ENCODE measurements around the gene MYCBP2.
"Not testable (repeated sequence)": the region's sequence is repeated elsewhere in the genome, so short reads cannot be mapped to it uniquely, and the experiment has no call there.

Gene MYCBP2

DNA sequence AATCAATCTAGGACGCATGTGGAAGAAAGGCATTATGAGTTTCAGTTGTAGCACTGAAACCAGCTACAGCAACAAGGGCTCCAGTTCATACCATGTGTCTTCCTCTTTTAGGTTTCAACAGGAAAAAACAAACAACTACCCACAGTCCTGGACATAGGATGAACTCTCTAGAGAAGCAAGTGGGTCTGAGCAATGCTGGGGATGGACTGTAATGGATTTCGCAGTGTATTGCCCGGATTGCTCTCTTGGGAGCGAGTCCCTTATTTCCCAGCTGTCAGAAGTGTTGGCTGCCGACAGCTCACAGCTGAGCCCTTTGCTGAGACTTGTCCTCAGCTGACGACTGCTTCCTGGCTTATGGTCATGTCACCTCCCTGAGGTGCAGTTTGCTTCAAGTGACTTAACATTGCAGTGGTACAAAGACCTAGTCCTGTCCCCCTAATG is 12.1 kb upstream of the MYCBP2 start:
- H3K4me3 ChIP-seq (ENCODE audit: low read depth, low read length): no peak overlapping the region

DNA sequence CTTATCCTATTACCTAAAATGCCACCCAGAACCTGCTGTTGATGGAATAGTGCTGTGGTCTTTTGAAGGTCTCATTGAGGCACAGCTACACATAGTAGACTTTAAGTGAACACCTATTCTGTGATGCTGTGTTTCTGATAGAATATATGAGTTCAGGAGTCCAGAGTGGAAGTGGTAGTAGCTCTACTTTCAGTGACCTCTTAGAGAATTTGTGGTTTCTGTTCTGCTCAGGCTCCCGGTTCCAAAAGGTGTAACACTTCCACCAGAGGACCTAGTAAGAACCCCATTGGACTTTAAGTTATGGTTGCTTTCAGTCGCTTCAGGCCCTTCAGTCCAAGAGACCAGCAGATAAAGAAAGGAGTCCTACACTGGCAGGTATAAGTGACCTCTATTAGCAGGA is 11.4 kb upstream of the MYCBP2 start:
- DNase-seq (ENCODE audit: low read depth): no peak
- no peak overlapping the region for H3K4me3 ChIP-seq (ENCODE audit: low read depth, low read length)

More for the DNA sequence above, 12.1 kb upstream of the MYCBP2 start:
- no peak for DNase-seq (ENCODE audit: low read depth)

DNA sequence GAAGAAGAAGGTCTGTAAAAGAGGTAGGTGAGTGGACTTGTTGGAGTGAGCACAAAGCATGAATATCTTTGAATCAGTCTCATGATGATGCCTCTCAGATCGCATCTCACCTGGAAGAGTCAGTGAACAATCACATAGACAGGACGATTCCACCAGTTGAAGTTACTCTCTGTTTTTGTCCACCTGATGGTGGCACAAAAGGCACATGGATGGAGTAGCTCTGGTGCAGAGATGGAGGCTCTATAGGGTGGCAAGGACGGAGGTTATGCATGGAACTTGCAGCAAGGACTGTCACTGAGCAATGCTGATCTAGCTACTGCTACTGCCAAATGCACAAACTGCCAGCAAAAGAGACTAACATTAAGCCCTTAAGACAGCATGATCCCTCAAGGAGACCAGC is 10.3 kb upstream of the MYCBP2 start:
- no peak overlapping the region for H3K4me3 ChIP-seq (ENCODE audit: low read depth, low read length)
- no peak for DNase-seq (ENCODE audit: low read depth)

DNA sequence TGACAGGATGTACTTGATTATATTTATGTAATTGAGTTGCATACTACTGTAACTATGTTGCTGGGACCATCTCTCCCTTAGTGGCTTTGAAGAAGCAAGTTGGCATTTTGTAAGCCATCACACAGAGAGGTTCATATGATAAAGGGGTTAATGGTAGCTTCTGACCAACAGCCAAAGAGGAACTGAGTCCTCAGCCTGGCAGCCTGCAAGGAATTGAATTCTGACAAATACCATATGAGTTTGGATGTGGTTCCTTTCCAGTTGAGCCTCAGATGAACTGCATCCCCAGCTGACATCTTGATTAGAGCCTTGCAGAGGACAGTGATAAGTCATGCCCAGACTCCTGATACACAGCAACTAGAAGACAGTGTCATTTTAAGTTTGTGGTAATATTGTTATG is 8.6 kb upstream of the MYCBP2 start:
- no peak overlapping the region for H3K4me3 ChIP-seq (ENCODE audit: low read depth, low read length)
- no peak for DNase-seq (ENCODE audit: low read depth)

DNA sequence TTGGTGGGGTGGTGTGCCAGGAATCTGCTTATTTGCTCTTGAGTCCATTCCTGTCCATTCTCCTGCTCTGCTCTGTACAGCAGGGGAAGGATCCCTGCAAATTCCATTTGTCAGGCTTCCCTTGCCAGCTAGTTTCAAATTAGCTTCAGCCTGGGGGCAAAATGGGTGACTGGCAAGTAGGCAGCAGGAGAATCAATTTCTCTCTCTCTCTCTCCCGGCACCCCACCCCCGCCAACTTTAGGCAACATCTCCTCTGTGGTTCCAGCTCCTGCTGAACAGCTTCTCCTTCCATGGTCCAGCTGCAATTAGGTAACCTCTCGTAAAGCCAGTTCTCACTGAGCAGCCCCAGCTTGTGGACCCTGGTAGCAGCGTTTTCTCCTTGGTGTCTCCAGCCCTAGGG is 6.7 kb upstream of the MYCBP2 start:
- H3K4me3 ChIP-seq (ENCODE audit: low read depth, low read length): no peak overlapping the region
- no peak for DNase-seq (ENCODE audit: low read depth)

DNA sequence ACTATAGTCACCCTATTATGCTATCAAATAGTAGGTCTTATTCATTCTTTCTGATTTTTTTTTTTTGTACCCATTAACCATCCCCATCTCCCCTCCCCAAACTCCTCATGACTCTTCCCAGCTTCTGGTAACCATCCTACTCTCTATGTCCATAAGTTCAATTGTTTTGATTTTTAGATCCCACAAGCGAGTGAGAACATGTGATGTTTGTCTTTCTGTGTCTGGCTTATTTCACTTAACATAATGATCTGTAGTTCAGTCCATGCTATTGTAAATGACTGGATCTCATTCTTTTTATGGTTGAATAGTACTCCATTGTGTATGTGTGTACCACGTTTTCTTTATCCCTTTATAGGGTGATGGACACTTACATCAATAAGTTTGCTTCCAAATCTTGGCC is 4.5 kb upstream of the MYCBP2 start:
- DNase-seq (ENCODE audit: low read depth): no peak
- H3K4me3 ChIP-seq (ENCODE audit: low read depth, low read length): no peak overlapping the region

DNA sequence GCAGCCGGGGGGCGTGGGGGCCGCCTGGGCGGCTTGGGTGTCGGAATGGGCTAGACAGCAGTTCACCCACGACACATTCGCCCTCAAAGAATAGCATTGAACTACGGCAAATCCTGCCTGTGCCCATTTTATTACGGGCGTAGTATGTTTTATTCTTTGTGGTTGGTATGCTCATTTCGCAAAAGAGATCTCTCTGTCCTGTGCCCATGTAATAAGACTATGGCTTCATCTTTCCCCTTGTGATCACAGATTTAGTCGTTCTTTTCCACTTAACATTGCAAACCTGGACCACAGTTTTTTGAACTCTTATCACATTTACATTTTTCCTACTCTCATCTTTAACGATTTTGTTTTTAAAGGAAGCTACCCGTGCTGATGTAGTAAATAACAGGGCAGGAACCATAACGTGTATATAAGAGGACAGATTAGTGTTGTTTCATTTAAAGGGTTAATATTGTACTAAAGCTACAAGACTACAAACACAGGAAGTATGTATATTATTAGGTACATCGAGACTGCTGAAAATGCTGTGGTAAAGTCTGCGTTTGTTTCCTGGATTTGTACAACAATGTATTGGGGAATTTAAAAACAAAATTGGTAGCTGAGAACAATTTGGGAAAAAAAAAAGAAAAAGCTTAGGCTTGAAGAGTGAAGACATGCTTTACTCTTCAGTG is 3.2 kb upstream of the MYCBP2 start:
- DNase-seq (ENCODE audit: low read depth): no peak
- H3K4me3 ChIP-seq (ENCODE audit: low read depth, low read length): peak overlapping the region; percentile 76

DNA sequence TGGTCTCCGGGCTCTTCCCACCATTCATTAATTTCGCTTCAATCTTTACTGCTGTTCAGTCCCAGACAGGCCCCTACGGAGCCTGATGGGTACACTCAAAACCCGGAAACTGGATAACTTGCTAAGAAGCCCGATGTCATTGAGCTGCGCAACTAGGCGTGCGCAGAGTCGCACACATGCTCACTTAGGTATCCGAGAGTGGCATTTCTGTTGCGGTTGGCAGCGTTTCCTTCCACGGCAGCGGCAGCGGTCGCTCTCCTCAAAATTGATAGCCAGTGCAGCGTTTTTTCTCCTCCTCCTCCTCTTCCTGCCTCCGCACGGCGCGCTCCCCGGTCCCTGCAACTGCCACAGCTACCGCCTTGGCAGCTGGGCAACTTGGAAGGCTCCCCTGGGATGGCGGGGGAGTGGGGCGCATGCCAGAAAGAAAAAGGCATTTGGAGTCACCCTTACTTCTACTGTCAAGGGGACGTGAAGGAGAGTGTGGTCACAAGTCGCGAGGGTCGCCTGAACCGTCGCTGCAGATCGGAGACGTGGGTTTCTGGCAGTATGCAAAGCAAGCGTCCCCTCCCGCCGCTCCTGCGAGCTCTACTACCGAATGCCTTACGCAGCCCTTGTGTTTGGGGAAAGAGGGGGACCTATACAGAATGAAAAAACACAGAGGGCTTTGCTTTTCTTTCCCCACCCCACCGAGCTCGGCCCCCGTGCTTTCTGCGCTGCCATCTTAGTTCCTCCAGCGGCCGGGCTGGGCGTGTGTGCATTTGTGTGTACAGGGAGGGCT is 2.4 kb upstream of the MYCBP2 start:
- peak; percentile 93 for DNase-seq (ENCODE audit: low read depth)
- peak overlapping the region; percentile 76 for H3K4me3 ChIP-seq (ENCODE audit: low read depth, low read length)

DNA sequence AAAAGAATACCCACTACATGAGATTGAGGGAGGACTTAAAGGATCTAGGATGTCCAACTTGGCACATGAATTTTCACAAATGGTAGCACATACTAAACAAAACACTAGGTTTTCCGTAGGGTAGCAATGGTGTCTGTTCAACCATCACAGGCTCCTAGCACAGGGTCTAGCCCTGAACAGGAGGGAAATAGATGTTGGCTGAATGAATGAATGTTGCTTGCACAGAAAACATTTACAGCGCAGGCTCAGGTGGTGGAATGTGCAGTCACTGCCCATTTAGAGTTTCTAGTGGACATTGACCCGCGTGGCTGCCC is 1.9 kb upstream of the MYCBP2 start:
- H3K4me3 ChIP-seq (ENCODE audit: low read depth, low read length): peak overlapping the region; percentile 76
- no peak for DNase-seq (ENCODE audit: low read depth)

DNA sequence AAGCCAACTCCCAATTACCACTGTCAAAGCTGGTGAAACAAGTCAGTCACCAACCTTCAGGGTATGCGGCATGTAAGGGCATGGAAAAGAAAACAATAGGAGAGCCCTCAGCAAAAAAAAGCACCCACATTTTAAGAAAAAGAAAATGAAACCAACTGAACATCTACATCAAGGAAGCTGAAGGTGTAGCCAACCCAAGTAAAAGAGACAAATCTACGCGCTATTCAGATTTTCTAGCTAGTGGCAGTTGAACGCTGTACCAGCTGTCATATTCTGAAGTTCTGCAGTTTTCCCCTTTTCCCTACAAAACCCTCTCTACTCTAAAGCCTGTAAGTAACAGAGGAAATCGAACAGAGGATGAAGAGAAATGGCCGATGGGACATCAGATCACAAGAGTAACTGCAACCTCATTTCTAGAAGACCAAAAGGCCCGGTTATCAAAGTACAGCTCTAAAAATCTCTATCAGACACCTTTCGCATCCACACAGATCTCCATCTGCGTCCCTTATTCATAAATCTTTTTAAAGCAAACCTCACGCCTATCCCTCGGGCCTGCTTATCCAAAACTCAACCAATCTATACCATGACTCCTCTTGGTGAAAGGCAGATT is 1.4 kb downstream of the MYCBP2 start:
- no peak for DNase-seq (ENCODE audit: low read depth)
- peak overlapping the region; percentile 96 for H3K4me3 ChIP-seq (ENCODE audit: low read depth, low read length)

DNA sequence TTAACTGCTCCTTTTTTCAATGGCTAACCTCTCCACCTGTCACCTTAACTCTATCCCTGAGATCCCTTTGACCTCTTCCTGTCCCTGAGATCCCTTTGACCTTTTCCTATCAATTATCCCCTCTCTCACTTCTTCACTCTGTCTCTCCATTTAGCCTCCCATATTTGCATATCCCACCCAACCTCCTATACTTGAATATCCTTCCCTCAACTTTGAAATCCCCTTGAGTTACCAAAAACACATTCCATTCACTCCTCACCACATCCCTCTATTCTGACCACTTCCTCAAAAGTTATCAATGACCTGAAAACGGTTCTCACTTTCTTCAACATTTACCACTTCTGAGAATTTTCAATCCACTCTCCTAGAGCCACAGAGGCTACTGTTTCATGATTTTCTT is 3.0 kb downstream of the MYCBP2 start:
- no peak overlapping the region for H3K4me3 ChIP-seq (ENCODE audit: low read depth, low read length)

DNA sequence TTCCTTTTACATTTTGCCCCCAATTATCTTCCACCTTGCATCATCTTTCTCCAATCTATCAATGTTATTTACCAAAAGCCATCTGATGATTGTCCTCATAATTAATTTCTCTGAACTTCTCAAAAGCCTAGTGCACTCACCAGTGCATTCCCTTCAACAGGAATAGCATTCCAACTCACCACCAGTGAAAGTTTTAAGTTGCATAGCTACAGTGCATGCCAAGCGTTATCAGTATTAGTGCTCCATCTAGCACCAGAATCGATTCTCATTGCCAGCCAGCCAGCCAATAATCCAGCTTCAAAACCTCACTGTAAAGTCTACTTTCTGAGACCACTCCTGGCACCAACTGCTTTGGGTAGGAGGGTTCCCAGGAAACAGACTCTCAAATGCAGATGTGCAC is 7.4 kb downstream of the MYCBP2 start:
- no peak overlapping the region for H3K4me3 ChIP-seq (ENCODE audit: low read depth, low read length)
- DNase-seq (ENCODE audit: low read depth): no peak

More for the DNA sequence above, 3.0 kb downstream of the MYCBP2 start:
- no peak for DNase-seq (ENCODE audit: low read depth)

DNA sequence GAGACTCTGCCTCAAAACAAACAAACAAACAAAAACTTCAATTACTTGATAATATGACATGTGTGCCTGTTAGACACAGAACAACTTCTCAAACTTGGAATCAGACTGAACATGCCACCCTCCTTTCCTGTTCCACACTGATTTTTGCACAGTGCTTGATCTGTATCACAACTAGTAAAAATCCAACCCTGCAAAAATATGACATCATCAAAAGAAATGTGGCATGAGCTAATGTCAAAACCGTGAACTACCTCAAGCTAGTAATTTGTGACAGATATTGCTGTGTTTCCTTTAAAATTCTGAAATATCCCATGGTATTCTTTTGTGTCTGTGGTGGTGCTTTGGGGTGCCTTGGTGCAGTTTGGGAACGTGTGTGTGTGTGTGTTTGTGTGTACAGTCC is 8.2 kb downstream of the MYCBP2 start:
- H3K4me3 ChIP-seq (ENCODE audit: low read depth, low read length): no peak overlapping the region
- no peak for DNase-seq (ENCODE audit: low read depth)

DNA sequence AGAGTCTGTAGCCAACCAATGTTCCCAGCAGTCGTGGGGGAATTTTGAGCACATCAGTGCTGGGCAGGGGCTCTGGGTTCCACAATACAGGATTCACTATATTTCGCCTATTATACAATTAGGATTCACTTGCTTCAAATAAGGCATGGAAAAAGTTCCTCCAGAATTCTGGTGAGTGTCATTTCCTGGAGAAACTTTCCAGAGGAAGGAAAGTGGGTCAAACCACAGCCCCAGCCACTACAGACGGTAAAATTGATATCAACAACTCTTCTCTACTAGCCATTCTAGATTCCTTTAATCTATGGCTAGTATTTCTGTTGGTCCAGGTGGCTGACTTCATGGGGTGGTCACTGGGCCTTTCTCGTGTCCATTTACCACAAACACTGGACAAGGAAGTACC is 10.5 kb downstream of the MYCBP2 start:
- no peak for DNase-seq (ENCODE audit: low read depth)
- no peak overlapping the region for H3K4me3 ChIP-seq (ENCODE audit: low read depth, low read length)

DNA sequence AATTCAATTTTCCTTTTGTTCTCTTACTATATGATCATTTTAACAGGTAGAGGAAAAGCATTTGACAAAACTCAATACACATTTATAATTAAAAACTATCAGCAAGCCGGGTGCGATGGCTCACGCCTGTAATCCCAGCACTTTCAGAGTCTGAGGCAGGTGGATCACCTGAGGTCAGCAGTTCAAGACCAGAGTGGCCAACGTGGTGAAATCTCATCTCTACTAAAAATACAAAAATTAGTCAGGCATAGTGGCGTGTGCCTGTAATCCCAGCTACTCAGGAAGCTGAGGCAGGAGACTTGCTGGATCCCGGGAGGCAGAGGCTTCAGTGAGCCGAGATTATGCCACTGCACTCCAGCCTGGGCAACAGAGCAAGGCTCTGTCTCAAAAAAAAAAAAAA is 11.4 kb downstream of the MYCBP2 start:
- not testable (repeated sequence) for H3K4me3 ChIP-seq (ENCODE audit: low read depth, low read length); DNase-seq (ENCODE audit: low read depth)

DNA sequence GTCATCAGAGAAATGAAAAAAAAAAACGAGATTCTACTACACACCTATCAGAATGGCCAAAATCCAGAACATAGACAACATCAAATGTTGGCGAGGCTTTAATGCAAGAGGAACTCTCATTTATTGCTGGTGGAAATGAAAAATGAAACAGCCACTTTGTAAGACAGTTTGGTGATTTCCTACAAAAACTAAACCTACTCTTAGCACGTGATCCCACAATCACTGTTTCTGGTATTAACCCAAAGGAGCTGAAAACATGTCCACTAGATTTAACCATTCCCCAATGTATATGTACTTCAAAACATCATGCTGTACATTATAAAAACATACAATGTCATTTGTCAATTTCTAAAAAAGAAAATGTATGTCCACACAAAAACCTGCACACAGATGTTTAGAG is 13.0 kb downstream of the MYCBP2 start:
- no peak overlapping the region for H3K4me3 ChIP-seq (ENCODE audit: low read depth, low read length)
- no peak for DNase-seq (ENCODE audit: low read depth)

DNA sequence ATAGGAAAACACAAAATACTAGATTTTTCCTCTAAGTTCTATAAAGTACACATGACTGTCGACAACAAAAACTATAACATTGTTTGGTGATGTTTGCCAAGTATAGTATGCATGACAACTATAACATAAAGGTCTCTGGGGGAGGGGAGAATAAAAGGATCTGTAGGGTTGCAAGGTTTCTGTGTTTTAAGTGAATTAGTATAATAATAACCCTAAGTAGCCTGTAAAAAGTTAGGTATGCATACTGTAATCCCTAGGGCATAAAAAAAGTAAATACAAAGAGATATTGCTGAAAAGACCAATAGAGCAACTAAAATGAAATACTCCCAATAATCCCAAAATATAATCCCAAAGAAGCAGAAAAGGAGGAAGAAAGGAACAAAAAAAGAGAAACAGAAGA is 14.6 kb downstream of the MYCBP2 start:
- DNase-seq (ENCODE audit: low read depth): no peak
- no peak overlapping the region for H3K4me3 ChIP-seq (ENCODE audit: low read depth, low read length)

DNA sequence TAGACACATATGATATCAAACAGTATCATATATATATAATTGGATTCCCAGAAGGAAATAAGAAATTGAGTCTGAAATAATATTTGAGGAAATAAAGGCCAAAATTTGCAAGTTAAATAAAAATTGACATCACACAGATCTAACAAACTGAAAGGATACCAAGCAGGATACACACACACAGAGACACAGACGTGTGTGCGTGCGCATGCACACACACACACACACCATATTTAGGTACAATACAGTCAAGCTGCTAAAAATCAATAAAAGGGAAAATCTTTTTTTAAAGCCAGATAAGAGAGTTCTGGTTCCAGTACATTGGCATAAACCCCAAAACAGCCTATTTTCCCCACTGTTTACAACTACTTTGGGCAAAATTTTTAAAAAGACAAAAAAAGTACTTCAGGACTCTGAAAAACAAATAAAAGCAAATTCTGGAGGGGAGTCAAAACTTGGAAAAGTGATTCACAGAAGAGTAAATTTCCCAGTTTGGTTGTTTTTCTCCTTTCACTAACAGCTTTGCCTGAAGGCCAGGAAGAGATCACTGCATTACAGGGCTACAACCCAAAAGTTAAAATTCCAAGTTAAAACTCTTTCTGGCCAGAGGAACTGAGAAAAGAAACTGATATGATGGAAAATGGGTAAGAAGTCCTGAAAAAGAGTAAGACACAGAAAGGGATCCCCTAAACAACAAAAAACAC is 16.2 kb downstream of the MYCBP2 start:
- DNase-seq (ENCODE audit: low read depth): no peak

DNA sequence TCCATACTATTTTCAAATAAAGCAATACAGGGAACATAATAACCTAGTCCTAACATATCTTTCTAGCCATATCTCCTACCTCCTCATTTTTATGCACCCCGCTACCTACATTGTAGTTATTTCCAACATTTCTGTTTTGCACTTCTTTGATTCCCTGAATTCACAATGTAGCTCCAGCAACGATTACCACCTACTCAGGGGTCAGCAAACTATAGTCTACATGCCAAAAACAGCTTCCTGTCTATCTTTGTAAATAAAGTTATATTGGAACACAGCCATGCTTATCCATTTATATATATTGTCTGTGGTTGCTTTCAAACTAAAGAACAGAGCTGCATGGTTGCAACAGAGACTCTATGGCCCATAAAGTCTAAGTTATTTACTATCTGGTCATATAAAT is 16.7 kb downstream of the MYCBP2 start:
- no peak overlapping the region for H3K4me3 ChIP-seq (ENCODE audit: low read depth, low read length)

More for the DNA sequence above, 16.2 kb downstream of the MYCBP2 start:
- no peak overlapping the region for H3K4me3 ChIP-seq (ENCODE audit: low read depth, low read length)

DNA sequence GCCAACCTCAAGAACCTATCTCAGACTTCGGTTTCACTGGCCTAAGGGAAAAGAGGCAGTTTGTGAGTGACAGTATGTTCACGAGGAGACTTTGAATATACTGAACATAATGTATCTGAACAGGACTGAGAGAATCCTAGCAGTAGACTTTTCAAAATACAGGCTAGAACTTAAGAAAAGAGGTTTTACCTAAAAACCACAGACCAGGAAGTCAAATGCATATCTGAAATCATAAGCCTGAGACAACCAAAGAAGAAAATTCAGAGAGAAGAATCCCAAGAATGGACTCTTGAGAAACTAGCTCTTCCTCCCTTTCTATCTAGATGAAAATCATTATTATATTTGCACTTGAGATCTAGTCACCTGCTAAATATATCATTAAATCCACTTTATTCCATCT is 17.6 kb downstream of the MYCBP2 start:
- no peak for DNase-seq (ENCODE audit: low read depth)
- H3K4me3 ChIP-seq (ENCODE audit: low read depth, low read length): no peak overlapping the region

More for the DNA sequence above, 16.7 kb downstream of the MYCBP2 start:
- DNase-seq (ENCODE audit: low read depth): no peak

All from skeletal muscle cell (primary cell).